Urinary bladder (tissue), 4 donors: Measurements from ENCODE around the gene FAM222A. TPM values are rescaled to one million over a fixed set of nuclear protein-coding genes. Genes with fewer than 3 reads are reported as not detected.

Experiments used
- DNase-seq: peaks from one replicate; pipeline ENCODE4 v3.0.0-alpha.2; 2015; ENCODE audit errors: extremely low spot score
- H3K27ac ChIP-seq: one replicate; pipeline ENCODE4 v1.5.1; 2013; ENCODE audit warnings: low read depth, mild to moderate bottlenecking, moderate library complexity
- H3K36me3 ChIP-seq: one replicate; pipeline ENCODE4 v1.6.1; 2013; ENCODE audit warnings: mild to moderate bottlenecking, moderate library complexity; ENCODE audit not compliant: insufficient read depth
- H3K4me1 ChIP-seq: one replicate; pipeline ENCODE4 v1.6.1; 2013; ENCODE audit warnings: mild to moderate bottlenecking, moderate library complexity; ENCODE audit not compliant: insufficient read depth
- H3K4me3 ChIP-seq: one replicate; pipeline ENCODE4 v1.5.1; 2013; ENCODE audit warnings: low read depth, low read length
- WGBS: extraction: QIAGEN DNeasy Blood & Tissue Kit; methylation state at CpG from one replicate; pipeline ENCODE4 v1.1.7; 2013; 5-methylcytosine and 5-hydroxymethylcytosine counted together
- polyA plus RNA-seq: library from polyadenylated mRNA; stranded (reverse); fragments of 200-250 nt; gene quantifications from one replicate; pipeline ENCODE4 v1.2.3, GENCODE V29; 2013
- total RNA-seq: library from RNA; depleted of rRNA; stranded (reverse); fragments of >200 nt; gene quantifications from one replicate; pipeline ENCODE4 v1.2.3, GENCODE V29; 2014
- donor health status: healthy with polysubstance abuse.
- donor health status: healthy.

Gene FAM222A
- total and polyA plus RNA-seq, 2 donors: 1.2 TPM

DNA sequence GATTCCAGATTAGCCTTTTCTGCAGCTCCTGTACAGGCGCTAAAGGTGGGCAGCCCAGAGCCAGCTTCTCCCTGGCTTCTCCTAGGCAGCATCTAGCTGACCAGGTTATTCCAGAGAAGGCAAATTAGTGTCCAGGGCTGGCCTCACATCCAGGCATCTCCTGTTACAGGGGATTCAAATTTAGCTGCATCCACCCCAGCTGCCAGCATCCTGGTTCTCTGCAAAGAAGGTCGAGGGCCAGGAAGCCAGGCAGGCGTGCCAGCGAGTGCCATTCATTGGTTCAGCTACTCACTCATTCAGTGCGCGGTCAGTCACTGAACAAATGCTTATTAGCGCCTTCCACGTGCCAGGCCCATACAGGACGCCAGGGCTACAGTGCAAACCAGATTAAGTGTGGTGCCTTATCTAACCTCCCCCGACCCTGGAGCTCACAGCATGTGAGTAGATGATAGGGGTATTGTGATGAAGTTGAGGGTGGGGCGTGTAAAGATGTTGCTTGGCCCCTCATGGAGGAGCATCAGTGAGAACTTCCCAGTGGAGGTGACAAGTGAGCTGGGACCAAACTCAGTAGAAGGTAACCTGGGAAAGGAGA is 15.7 kb upstream of the FAM222A start:
- no peaks in the 10 kb centered on the region for H3K36me3 ChIP-seq
- H3K4me3 ChIP-seq: no peak overlapping the region
- no peaks in the 10 kb centered on the region for H3K4me1 ChIP-seq
- H3K27ac ChIP-seq: no peak overlapping the region
- DNase-seq: no peak
- WGBS: 75% methylated on average over 11 of the region's 11 CpGs

DNA sequence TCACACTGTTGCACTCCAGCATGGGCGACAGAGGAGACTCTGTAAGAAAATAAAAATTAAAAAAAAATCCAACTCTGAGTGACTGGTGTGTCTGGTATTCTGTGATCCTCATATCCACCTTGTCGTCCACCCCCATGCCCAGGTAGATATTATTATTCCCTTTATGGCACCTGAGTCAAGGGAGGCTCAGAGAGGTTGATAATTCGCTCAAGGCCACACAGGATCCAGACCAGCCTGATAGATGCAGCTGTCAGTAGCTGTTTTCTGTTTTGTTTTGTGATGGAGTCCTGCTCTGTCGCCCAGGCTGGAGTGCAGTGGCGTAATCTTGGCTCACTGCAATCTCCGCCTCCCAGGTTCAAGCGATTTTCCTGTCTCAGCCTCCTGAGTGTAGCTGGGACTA is 14.8 kb upstream of the FAM222A start:
- Histone ChIP-seq H3K36me3 (no peaks in the 10 kb centered on the region), H3K4me1 (no peaks in the 10 kb centered on the region), H3K27ac (no peak overlapping the region), H3K4me3 (no peak overlapping the region)
- WGBS: 91% methylated on average over 7 of the region's 7 CpGs
- DNase-seq: no peak

DNA sequence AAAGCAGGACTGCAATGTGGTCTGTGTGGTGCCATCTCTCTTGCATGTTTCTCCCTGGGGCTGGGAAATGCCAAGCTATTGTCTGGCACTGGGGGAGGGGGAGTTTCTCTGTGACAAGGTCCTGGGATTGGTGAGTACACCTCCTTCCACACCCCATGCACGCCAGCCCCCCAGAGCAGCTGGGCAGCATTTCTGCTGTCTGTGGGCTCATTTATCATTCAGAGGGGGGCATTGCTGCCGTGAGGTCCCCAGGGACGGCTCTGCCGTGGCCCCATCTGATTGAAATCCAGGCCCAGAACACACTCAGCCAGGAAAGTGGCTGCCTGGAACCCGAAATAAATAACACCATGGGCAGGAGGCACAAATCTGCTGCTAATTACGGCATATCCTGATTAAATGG is 12.6 kb upstream of the FAM222A start:
- 56% methylated on average over 6 of the region's 6 CpGs for WGBS
- H3K36me3 ChIP-seq: no peaks in the 10 kb centered on the region

DNA sequence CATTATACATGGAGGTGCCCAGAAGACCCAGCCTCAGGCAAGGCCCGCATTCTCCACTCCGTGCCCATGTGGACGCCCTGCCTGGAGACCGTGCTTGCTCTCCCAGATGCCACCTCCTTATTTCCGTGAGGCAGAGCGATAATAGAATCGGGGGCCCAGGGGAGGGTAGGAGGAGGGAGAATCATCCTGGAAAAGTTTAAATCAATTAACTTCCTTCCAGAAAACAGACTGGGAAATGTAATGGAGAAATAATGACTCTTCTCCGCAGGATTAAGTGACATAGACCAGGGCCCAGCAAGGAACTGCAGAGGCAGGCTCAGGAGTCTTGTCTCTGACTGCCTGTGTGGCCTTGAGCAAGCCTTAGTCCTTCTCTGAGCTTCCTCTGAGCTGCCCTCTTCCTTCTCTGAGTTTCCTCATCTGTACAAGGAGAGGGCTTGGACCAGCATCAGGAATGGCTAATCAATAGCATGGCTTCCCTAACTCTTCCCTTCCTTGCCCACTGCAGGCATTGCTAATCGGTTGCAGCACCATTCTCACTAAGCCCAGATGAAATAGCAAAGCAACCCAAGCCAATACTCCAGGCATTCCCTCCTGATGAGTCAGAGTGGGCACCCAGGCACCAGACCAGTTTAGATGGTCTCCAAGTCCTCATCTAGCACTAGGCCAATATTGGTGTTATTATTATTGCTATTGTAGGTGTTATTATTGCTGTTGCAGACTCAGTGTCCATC is 11.3 kb upstream of the FAM222A start:
- Histone ChIP-seq H3K36me3 (no peaks in the 10 kb centered on the region), H3K4me1 (no peaks in the 10 kb centered on the region), H3K4me3 (no peak overlapping the region), H3K27ac (no peak overlapping the region)
- 89% methylated on average over 9 of the region's 9 CpGs for WGBS
- DNase-seq: no peak

More for the DNA sequence above, 12.6 kb upstream of the FAM222A start:
- no peak for DNase-seq
- no peak overlapping the region for H3K27ac ChIP-seq
- H3K4me1 ChIP-seq: no peaks in the 10 kb centered on the region
- no peak overlapping the region for H3K4me3 ChIP-seq

DNA sequence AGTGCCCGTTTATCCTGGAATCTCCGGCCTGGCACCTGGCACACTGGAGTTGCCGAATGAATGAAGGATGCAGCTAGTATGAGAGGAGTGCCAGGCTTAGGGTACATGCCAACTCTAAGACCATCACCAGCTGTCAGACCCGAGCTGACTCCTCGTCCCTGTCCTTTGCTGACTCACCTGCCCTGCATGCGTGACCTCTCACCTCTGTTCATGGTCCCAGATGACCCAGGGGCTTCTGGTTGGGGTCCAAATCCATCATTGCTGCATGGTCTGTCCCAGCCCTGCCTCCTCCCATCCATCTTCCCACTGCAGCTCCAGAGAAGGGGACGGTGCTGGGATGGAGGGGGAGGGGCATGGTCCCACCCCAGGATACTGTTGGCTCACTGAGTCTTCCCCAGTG is 9.9 kb upstream of the FAM222A start:
- DNase-seq: no peak
- no peaks in the 10 kb centered on the region for H3K4me1 ChIP-seq
- 63% methylated on average over 7 of the region's 7 CpGs for WGBS
- H3K4me3 ChIP-seq: no peak overlapping the region
- no peak overlapping the region for H3K27ac ChIP-seq
- H3K36me3 ChIP-seq: no peaks in the 10 kb centered on the region

DNA sequence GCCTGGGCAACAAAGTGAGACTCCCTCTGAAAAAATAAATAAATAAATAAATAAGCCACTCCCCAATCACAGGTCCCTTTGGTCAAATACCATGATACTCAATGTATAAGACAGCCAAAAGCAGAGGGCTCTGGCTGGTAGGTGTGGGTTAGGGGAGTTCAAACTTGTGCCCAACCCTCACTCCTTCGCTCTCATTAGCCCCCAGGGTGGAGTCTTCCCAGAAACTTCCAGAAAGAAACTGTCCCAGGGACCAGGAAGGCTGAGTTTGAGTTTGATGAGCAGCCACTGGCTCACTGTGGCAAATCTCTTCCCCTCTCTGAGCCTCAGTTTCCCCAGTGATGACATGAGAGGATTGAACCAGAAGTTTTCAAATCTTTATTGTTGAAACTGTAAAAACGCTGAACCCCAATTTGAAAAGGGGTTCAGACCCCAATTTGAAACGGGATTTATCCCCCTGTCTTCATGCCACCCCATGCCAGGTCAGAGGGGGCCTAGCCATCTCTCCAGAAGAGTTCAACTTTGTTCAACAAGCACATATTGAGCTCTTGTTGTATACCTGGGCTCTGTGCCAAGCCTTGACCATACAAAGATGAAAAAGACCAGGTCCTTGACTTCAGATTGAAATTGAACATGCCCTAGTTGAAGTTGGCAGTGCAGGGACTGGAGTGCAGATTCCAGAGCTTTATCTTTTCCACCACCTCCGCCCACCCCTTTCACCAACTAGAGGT is 9.1 kb upstream of the FAM222A start:
- no peak for DNase-seq
- 76% methylated on average over 4 of the region's 4 CpGs for WGBS
- H3K36me3 ChIP-seq: no peaks in the 10 kb centered on the region
- no peak overlapping the region for H3K27ac ChIP-seq
- no peaks in the 10 kb centered on the region for H3K4me1 ChIP-seq
- H3K4me3 ChIP-seq: no peak overlapping the region

DNA sequence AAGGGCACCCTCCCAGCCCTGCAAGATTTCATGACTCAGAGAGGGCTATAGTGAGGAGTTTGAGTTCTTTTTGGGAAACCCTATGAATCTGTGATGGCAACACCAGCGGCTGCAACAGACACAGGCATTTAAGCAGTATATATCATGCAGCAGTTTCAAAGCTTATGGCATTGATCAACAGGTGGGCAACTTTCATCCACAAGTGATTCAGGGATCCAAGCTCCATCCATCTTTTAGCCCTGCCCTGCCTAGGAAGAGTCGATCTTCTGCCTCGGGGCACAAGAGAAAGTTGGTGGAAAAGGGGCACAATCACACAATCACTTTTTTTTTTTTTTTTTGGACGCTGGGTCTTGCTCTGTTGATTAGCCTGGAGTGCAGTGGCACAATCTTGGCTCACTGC is 8.3 kb upstream of the FAM222A start:
- no peak for DNase-seq
- H3K36me3 ChIP-seq: no peaks in the 10 kb centered on the region
- no peaks in the 10 kb centered on the region for H3K4me1 ChIP-seq
- 64% methylated on average over 4 of the region's 4 CpGs for WGBS
- H3K27ac ChIP-seq: no peak overlapping the region
- H3K4me3 ChIP-seq: no peak overlapping the region

DNA sequence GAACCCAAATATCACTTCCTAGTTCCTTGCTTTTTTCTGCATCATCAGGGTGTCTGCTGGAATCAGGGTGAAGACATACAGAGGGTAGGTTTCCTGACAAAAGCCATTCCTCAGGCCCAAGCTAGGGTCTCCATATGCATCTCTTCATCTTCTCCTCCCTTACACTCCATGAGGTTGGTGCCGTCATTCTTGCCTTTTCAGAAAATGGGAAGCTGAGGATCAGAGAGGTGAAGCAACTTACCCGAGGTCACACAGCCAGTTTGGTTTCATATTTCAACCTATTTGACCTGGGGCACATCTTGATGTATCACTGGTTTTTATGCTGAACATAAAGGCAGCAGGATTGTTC is 7.3 kb upstream of the FAM222A start:
- 79% methylated on average over 2 of the region's 2 CpGs for WGBS
- Histone ChIP-seq H3K4me1 (no peaks in the 10 kb centered on the region), H3K27ac (no peak overlapping the region), H3K4me3 (no peak overlapping the region), H3K36me3 (no peaks in the 10 kb centered on the region)
- DNase-seq: no peak

DNA sequence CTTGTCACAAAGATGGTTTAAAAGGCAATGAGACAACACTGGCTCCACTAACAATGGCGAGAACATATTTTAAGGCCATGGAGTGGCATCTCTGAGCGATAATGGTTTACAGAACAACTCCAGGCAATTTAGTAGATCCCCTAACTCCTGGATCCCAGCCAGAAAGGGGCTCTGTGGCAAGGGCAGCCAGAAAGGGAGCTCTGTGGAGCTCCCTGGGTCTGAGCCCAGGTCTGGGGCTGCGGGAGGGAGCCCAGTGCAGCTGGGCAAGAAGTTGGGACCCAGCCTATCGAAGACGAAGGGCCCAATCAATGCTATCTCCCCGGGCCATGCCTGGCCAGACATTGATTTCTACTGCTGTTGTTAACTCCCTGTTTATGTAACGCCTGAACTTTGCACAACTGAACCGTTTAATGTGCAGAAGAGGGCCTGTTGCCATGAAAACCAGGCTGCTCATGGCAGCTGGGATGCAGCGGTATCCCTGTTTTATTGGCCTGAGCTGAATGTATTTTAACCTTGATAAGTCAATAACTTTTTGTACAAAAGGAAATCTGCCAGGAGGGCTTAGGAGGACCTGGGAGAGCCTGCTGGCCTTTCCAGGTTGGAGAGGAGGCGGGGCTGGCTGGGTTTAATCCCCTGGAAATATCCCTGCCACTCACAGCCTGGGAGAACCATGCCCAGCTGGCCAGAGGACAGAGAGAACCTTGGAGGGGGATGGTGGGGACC is 6.7 kb upstream of the FAM222A start:
- H3K27ac ChIP-seq: no peak overlapping the region
- H3K36me3 ChIP-seq: no peaks in the 10 kb centered on the region
- DNase-seq: no peak
- no peaks in the 10 kb centered on the region for H3K4me1 ChIP-seq
- H3K4me3 ChIP-seq: no peak overlapping the region
- WGBS: 41% methylated on average over 10 of the region's 10 CpGs

DNA sequence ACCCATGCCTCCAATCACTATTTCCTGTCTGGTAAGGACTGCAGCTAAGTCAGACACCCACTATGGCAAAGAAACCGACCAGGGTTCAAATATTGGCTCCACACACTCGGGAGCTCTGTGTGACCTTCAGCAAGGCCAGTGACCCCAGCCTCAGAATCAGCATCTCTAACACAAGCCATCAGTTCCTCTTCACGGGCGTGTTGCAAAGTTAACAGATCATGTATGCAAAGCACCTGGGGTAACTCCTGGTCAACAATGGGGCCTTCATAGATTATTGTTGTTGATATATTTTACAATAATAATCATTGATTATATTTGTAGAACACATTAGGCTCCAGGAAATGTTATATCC is 6.2 kb upstream of the FAM222A start:
- no peak for DNase-seq
- no peaks in the 10 kb centered on the region for H3K36me3 ChIP-seq
- no peaks in the 10 kb centered on the region for H3K4me1 ChIP-seq
- H3K4me3 ChIP-seq: no peak overlapping the region
- H3K27ac ChIP-seq: no peak overlapping the region
- 65% methylated on average over 4 of the region's 4 CpGs for WGBS

DNA sequence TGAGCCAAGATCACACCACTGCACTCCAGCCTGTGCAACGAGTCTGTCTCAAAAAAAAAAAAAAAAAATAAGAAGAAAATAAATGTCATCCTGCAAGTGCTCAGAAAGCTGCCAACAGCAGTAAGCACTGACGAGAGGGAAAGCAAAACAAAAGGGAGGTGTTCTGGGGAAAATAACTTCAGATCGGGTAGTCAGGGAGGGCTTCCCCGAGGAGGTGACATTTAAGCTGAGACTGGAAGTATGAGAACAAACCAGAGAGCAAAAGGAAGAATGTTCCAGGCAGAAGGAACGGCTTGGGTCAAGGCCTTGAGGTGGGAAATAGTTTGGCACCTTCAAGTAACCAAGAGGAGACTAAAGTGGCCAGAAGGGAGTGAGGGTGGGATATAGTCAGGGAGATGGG is 4.7 kb upstream of the FAM222A start:
- WGBS: 71% methylated on average over 5 of the region's 5 CpGs

DNA sequence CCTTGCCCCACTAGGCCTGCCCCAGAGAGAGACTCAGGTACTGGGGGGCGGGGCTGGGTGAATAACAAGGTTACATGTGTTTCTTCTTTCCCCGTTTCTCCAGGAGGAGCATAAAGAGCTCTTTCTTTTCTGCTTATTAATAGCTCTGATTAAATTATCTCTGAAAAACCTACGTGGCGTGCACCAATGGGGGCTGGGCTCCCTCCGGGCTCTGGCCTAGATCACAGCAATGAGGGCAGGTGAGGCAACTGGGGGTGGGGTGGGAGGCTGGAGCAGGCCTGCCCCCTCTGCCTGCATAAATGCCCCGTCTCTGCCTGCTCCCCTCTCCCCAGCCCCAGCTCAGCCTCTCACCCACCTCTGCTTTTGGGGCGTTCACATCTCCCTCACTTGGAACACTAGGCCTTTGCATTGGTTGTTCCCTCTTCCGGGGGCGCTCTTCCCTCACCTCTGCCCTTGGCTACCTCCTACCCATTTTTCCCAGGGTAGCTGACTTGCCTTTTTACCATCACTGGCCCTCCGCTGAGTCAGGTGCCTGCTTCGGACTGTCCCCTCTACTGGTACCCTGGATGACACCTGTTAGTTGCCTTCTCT is 4.1 kb upstream of the FAM222A start:
- no peak overlapping the region for H3K27ac ChIP-seq
- H3K4me1 ChIP-seq: peaks cover under 1% of the 10 kb centered on the region
- WGBS: 87% methylated on average over 11 of the region's 11 CpGs
- no peak overlapping the region for H3K4me3 ChIP-seq
- H3K36me3 ChIP-seq: no peaks in the 10 kb centered on the region
- no peak for DNase-seq

More for the DNA sequence above, 4.7 kb upstream of the FAM222A start:
- H3K4me3 ChIP-seq: no peak overlapping the region
- no peaks in the 10 kb centered on the region for H3K4me1 ChIP-seq
- no peak overlapping the region for H3K27ac ChIP-seq
- H3K36me3 ChIP-seq: no peaks in the 10 kb centered on the region
- no peak for DNase-seq

DNA sequence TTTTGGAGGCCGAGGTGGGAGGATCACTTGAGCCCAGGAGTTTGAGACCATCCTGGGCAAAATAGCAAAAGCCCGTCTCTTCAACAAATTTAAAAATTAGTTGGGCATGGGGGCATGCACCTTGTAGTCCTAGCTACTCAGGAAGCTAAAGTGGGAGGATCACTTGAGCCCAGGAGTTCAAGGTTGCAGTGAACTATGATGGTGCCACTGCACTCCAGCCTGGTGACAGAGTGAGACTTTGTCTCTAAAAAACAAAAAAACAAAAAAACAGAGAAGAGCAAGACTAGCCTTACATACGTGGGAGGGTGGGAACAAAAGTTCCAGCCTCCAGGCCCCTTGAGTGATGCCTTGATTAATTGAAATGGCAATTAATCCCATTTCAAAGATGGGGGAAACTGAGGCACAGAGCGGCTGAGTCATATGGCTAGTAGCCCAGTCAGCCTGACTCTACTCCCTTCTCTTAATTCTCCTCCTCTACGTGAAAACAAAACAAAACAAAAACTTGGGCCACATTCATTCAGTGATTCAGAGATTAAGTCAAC is 3.3 kb upstream of the FAM222A start:
- no peak for DNase-seq
- peaks cover 2% of the 10 kb centered on the region for H3K4me1 ChIP-seq
- no peak overlapping the region for H3K4me3 ChIP-seq
- H3K27ac ChIP-seq: no peak overlapping the region
- 73% methylated on average over 5 of the region's 5 CpGs for WGBS
- no peaks in the 10 kb centered on the region for H3K36me3 ChIP-seq
